ENCODE data around the gene ARHGEF11. TPM values are rescaled to one million over a fixed set of nuclear protein-coding genes. Genes with fewer than 3 reads are reported as not detected.

Gene ARHGEF11
- total and polyA plus RNA-seq, 2 experiments from 2014 or later = 25.0 to 26.9 TPM

DNA sequence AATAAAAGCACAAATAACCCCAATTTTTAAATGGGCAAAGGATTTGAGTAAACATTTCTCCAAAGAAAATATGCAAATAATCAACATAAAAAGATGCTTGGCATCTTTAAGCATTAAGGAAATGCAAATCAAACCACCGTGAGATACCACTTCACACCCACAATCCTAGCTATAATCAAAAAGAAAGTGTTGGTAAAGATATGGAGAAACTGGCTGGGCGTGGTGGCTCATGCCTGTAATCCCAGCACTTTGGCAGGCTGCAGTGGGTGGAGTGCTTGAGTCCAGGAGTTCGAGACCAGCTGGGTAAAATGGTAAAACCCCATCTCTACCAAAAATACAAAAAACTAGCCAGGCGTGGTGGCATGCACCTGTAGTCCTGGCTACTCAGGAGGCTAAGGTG lies 16.9 kb downstream of the ARHGEF11 start:
- no peaks in the 10 kb centered on the region for H3K36me3 ChIP-seq (replicated peaks; ENCODE audit: insufficient read depth, low read depth)
- H3K4me1 ChIP-seq (ENCODE audit: insufficient read depth) = no peaks in the 10 kb centered on the region
- H4K20me1 ChIP-seq (ENCODE audit: insufficient read depth, poor library complexity, severe bottlenecking) = peaks cover 54% of the 10 kb centered on the region
- H3K4me2 ChIP-seq = no peak overlapping the region
- no peak overlapping the region for H3K4me3 ChIP-seq
- no peaks in the 10 kb centered on the region for H3K9me3 ChIP-seq (ENCODE audit: low read depth)
- no peak overlapping the region for H3K27ac ChIP-seq
- no peak overlapping the region for H2AFZ ChIP-seq
- 94% methylated on average over 4 of the region's 4 CpGs for WGBS (ENCODE audit: low lambda C conversion rate, missing lambda C conversion rate)
- no peaks in the 10 kb centered on the region for H3K27me3 ChIP-seq
- no peak for DNase-seq (ENCODE audit: low spot score)
- H3K9me2 ChIP-seq (replicated peaks; ENCODE audit: insufficient read depth) = no peaks in the 10 kb centered on the region
- H3K79me2 ChIP-seq = peaks cover 97% of the 10 kb centered on the region
- TF ChIP-seq, protein P1, sequence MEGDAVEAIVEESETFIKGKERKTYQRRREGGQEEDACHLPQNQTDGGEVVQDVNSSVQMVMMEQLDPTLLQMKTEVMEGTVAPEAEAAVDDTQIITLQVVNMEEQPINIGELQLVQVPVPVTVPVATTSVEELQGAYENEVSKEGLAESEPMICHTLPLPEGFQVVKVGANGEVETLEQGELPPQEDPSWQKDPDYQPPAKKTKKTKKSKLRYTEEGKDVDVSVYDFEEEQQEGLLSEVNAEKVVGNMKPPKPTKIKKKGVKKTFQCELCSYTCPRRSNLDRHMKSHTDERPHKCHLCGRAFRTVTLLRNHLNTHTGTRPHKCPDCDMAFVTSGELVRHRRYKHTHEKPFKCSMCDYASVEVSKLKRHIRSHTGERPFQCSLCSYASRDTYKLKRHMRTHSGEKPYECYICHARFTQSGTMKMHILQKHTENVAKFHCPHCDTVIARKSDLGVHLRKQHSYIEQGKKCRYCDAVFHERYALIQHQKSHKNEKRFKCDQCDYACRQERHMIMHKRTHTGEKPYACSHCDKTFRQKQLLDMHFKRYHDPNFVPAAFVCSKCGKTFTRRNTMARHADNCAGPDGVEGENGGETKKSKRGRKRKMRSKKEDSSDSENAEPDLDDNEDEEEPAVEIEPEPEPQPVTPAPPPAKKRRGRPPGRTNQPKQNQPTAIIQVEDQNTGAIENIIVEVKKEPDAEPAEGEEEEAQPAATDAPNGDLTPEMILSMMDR (IDR thresholded peaks at IDR 0.05; ENCODE audit: poor library complexity) = no peak
- TF ChIP-seq EZH2 (IDR thresholded peaks at IDR 0.05; ENCODE audit: borderline replicate concordance) (no peak), EZH2phosphoT487 (IDR thresholded peaks at IDR 0.05; ENCODE audit: low read depth, severe bottlenecking, unreplicated experiment) (no peak)

DNA sequence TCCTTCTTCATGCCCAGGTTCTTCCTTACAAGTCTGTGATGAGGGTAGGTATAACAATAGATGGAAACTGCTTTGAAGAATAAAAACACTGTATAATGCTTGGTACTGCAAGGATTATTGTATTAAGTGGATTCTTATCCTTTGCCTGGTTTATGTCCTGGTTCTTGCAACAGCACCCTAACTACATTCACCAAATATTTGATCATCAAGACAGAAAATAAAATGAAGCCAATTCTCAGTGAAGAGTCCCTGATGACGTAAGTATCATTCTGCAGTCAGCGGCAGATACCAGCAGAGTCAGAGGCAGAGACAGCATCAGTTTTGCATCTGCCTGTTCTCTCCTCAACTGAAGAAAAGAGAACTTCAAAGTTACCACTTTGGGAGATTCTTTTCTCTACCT lies 19.7 kb downstream of the ARHGEF11 start:
- Histone ChIP-seq H3K36me3 (replicated peaks; ENCODE audit: insufficient read depth, low read depth) (no peaks in the 10 kb centered on the region), H3K4me3 (no peak overlapping the region), H3K9me3 (ENCODE audit: low read depth) (peaks cover 8% of the 10 kb centered on the region), H3K9me2 (replicated peaks; ENCODE audit: insufficient read depth) (no peaks in the 10 kb centered on the region), H3K4me1 (ENCODE audit: insufficient read depth) (no peaks in the 10 kb centered on the region), H3K4me2 (no peak overlapping the region), H4K20me1 (ENCODE audit: insufficient read depth, poor library complexity, severe bottlenecking) (peaks cover 33% of the 10 kb centered on the region), H3K27me3 (no peaks in the 10 kb centered on the region), H3K27ac (no peak overlapping the region), H3K79me2 (peaks cover 97% of the 10 kb centered on the region), H2AFZ (no peak overlapping the region)
- TF ChIP-seq EZH2 (IDR thresholded peaks at IDR 0.05; ENCODE audit: borderline replicate concordance) (no peak), EZH2phosphoT487 (IDR thresholded peaks at IDR 0.05; ENCODE audit: low read depth, severe bottlenecking, unreplicated experiment) (no peak)
- TF ChIP-seq, protein P1 (IDR thresholded peaks at IDR 0.05; ENCODE audit: poor library complexity) = no peak
- 66% methylated on average over 2 of the region's 2 CpGs for WGBS (ENCODE audit: low lambda C conversion rate, missing lambda C conversion rate)
- DNase-seq (ENCODE audit: low spot score) = no peak

DNA sequence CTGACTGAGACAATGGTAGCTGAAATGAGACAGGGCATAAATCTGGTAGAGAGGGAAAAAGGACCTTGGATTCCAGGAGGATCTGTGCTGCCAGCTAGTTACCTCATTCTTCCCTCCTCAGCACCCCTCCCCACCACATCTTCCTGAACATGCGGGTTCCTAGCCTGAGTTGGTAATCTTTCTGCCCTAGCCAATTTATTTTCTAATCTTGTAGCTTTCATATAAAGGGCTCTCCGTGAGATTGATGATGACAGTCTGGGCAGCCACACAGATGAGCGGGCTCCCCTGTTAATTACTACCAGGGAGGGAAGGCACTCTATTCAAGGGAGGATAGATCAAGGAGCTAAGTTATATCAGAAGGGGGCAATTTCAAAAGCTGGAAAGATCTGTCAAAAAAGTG lies 20.2 kb downstream of the ARHGEF11 start:
- no peaks in the 10 kb centered on the region for H3K27me3 ChIP-seq
- H3K9me2 ChIP-seq (replicated peaks; ENCODE audit: insufficient read depth) = no peaks in the 10 kb centered on the region
- 87% methylated on average over 3 of the region's 3 CpGs for WGBS (ENCODE audit: low lambda C conversion rate, missing lambda C conversion rate)
- no peaks in the 10 kb centered on the region for H3K4me1 ChIP-seq (ENCODE audit: insufficient read depth)
- no peak for DNase-seq (ENCODE audit: low spot score)
- TF ChIP-seq, protein P1 (IDR thresholded peaks at IDR 0.05; ENCODE audit: poor library complexity) = no peak
- TF ChIP-seq EZH2phosphoT487 (IDR thresholded peaks at IDR 0.05; ENCODE audit: low read depth, severe bottlenecking, unreplicated experiment) (no peak), EZH2 (IDR thresholded peaks at IDR 0.05; ENCODE audit: borderline replicate concordance) (no peak)
- H3K9me3 ChIP-seq (ENCODE audit: low read depth) = peaks cover 10% of the 10 kb centered on the region
- H3K4me3 ChIP-seq = no peak overlapping the region
- no peak overlapping the region for H3K4me2 ChIP-seq
- H3K79me2 ChIP-seq = peaks cover 97% of the 10 kb centered on the region
- no peak overlapping the region for H3K27ac ChIP-seq
- H2AFZ ChIP-seq = no peak overlapping the region
- H4K20me1 ChIP-seq (ENCODE audit: insufficient read depth, poor library complexity, severe bottlenecking) = peaks cover 33% of the 10 kb centered on the region
- no peaks in the 10 kb centered on the region for H3K36me3 ChIP-seq (replicated peaks; ENCODE audit: insufficient read depth, low read depth)

DNA sequence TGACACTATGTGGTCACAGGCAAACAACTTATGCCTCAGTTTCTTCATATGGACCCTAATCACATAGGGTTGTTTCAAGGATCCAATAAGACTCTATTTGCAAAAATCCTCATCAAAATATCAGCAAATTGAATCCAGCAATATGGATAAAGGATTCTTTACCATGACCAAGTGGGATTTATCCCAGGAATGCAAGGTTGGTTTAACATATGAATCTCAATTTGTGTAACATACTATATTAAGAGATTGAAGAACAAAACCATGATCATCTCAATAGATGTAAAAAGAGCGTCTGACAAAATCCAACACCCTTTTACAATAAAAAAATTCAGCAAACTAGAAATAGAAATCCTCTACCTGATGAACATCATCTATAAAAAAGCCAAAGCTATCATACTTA lies 23.9 kb downstream of the ARHGEF11 start:
- 100% methylated on average over 1 of the region's 1 CpG for WGBS (ENCODE audit: low lambda C conversion rate, missing lambda C conversion rate)
- H3K9me3 ChIP-seq (ENCODE audit: low read depth) = peaks cover 10% of the 10 kb centered on the region
- H3K9me2 ChIP-seq (replicated peaks; ENCODE audit: insufficient read depth) = no peaks in the 10 kb centered on the region

More for the DNA sequence above, 23.9 kb downstream of the ARHGEF11 start:
- Histone ChIP-seq H2AFZ (no peak overlapping the region), H3K79me2 (peaks cover 97% of the 10 kb centered on the region), H4K20me1 (ENCODE audit: insufficient read depth, poor library complexity, severe bottlenecking) (peaks cover 19% of the 10 kb centered on the region), H3K4me2 (no peak overlapping the region), H3K27me3 (no peaks in the 10 kb centered on the region), H3K36me3 (replicated peaks; ENCODE audit: insufficient read depth, low read depth) (no peaks in the 10 kb centered on the region), H3K4me3 (no peak overlapping the region), H3K27ac (no peak overlapping the region), H3K4me1 (ENCODE audit: insufficient read depth) (no peaks in the 10 kb centered on the region)
- TF ChIP-seq, protein P1 (IDR thresholded peaks at IDR 0.05; ENCODE audit: poor library complexity) = no peak
- TF ChIP-seq EZH2phosphoT487 (IDR thresholded peaks at IDR 0.05; ENCODE audit: low read depth, severe bottlenecking, unreplicated experiment) (no peak), EZH2 (IDR thresholded peaks at IDR 0.05; ENCODE audit: borderline replicate concordance) (no peak)
- no peak for DNase-seq (ENCODE audit: low spot score)

Measured in hepatocyte (in vitro differentiated cells).